Measurements from ENCODE around the gene NDEL1.

NDEL1 gene

DNA sequence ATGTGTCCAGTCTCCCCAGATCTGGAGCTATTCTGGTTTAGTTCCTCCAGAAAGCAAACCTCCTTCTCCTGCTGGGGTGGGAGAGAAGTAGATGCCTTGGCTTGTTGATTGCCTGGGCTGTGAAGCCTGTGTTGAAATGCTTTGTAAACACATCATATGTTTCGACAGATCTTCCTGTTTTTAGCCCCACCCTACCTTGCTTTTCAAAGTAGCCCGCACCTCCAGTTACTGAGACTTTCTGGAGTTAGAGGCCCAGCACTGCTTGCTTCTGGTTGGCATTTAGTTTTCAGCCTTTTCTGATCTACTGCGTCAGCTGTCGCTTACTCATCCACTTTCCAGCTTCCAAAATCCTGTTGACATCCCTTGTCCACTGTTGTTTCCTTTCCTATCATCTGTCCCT is 17.9 kb upstream of the NDEL1 start:
- DNase-seq = no peak

DNA sequence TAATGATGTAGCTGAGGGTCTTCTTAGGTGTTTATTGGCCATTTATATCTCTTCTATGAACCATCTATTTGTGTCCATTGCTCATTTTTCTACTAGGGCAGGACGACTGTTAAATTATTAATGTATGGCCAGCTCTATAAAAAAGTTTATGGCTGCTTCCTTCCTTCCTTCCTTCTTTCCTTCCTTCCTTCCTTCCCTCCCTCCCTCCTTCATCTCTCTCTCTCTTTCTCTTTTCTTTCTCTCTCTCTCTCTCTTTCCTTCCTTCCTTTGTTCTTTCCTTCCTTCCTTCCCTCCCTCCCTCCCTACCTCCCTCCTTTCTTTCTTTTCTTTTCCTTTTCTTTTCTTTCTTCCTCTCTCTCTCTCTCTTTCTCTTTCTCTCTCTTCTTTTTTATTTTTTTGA is 17.2 kb upstream of the NDEL1 start:
- DNase-seq = no peak

- no peak for DNase-seq
These were observed 16.4 kb upstream of the NDEL1 start for GRCh38 chr17:8419305-8419704.

GRCh38 chr17:8420041-8420934 is 15.4 kb upstream of the NDEL1 start:
- no peak for DNase-seq

DNA sequence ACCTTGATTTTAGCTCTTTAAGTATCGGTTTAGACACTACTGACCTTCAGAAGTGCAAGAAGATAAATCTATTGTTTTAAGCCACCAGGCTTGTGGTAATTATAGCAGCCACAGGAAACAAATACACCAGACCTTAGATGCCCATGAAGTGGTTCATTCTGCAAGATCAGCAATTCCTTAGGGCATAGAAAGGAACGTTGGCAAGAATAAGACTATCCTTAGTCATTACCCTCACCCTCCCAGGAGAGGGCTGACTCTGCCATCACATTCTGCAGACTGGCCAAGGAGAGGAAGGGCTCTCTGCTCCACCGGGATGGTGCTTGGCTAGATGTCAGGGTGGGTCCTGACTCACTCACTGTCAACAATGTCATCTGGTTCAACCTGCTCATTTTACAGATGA is 14.1 kb upstream of the NDEL1 start:
- no peak for DNase-seq

DNA sequence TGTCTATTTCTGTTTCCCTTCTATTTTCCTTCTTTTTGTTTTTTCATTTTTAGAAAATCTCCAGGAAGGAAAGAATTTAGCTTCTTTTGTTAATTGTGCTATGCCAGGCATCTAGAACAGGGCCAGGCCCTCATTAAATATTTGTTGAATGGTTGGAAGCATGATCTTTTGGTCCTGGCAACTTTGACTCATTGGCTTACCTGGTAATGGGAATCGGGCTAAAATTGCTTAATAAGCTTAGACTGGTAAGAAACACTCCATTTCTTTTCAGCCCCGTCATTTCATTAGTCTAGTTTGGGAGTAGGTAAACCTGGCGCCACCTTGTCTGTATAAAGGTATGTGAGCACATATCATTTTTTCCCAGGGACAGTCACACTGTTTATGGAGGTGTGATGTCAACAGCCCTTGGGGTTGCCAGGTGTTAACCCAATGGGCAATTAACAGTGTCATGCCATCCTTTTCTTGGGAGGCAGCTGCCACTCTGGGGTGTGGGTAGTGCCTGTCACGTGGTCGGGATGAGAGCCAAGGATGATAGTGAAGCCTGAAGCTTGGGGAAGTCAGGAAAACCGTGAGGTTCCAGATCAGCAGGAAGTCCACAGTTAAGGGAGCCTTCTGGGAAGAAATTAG is 9.5 kb upstream of the NDEL1 start:
- DNase-seq = no peak

GRCh38 chr17:8426802-8427201 is 8.9 kb upstream of the NDEL1 start:
- no peak for DNase-seq

DNA sequence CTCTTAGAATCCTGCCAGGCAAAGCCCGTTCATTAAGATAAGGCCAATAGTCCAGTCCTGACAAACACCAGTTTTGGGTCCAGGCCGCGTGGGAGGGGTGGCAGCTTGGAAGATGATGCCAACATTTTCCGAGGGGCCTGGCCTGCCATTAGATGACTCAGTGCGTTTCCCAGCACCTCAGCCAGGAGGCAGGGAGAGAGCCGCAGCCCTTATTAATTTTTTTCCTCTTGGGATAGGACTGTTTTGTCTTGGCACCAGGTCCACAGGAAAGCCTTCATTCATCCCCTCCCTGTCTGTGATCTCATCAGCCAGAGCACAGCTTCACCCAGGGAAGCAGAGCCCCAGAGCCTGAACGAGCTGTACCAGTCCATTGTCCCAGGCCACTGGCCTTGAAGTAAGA is 4.7 kb upstream of the NDEL1 start:
- DNase-seq = no peak

DNA sequence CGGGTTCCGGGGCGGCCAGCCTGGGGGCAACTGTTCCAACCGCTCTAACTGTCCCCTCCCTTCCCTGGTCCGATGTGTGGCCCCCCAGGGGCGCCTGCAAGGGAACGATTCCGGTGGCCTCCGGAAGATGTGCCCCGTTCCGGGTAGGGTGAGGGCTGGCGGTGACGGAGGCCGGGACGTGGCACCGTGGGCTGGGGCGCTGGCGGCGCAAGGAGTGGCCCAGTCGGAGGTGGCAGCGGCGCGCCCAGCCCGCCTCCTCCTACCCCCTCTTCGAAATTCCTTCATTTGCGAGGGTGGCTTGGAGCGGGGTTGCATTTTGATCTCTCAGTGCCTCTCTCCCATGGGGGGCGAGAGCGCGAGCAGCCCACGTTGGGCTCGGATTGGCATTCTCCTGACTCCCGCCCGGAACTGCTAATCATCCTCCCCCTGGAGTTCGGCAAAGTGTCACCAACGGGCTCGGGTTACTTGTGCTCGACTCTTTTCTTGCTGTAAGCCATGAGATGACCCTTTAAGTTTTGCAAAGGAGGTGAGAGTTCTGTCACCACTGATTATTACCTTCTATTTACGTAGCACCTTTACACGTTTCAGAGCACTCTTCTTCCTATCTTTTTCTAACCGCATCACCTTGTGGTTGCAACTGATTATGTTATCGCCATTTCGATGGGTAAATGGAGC is 622 bp downstream of the NDEL1 start:
- no peak for DNase-seq

- DNase-seq = no peak
These were observed 1.1 kb downstream of the NDEL1 start for GRCh38 chr17:8436844-8437171.

- DNase-seq = no peak
These were observed 2.8 kb downstream of the NDEL1 start for GRCh38 chr17:8438441-8438840.

DNA sequence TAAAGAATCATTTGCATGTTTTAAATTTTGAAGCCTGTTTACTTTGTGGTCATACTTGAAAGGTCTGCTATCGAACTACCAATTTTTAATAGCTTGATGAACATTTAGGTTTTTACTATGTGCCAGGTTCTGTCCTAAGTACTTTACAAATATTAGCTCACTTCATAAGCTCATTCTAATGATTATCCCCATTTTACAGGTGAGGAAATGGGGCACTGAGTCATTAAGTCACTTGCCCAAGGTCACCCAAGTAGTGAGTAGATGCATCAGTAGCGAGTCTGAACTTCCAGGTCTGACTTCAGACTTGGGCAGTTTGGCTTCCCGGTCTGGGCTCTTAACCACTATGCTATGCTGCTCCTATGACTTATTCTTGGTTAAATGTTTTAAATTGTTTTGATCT is 4.0 kb downstream of the NDEL1 start:
- no peak for DNase-seq

DNA sequence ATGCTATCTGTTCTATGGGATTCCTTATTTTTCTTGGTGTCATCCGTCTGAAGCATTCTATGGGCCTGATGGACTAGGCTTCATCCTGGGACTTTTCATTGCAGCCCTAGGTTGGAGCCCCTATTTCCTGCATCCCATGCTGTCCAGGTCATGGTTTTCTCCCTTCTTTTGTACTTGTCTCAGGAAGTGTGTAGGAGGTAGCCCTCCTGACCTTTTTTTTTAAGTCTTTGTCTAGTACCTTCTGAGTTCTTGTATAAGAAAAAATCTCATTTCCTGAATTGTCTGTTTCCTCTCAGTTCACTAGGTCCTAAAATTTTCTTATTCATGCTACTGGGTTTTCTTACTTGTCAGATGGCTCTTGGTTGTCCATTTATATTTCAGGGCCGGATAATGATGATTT is 6.0 kb downstream of the NDEL1 start:
- no peak for DNase-seq

DNA sequence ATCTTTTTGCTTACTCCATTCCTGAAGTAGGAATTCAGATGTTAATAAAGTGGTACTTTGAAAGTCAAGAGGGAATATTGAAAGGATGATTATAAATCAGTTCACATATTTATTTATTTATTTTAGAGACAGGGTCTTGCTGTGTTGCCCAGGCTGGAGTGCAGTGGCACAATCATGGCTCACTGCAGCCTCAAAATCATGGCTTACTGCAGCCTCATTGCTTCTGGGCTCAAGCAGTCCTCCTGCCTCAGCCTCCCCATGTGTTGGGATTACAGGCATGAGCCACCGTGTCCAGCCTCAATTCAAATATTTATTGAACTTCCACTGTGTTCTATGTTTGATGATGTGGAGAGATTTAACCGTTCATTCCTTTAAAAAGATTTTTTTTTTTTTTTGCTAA is 6.6 kb downstream of the NDEL1 start:
- no peak for DNase-seq

DNA sequence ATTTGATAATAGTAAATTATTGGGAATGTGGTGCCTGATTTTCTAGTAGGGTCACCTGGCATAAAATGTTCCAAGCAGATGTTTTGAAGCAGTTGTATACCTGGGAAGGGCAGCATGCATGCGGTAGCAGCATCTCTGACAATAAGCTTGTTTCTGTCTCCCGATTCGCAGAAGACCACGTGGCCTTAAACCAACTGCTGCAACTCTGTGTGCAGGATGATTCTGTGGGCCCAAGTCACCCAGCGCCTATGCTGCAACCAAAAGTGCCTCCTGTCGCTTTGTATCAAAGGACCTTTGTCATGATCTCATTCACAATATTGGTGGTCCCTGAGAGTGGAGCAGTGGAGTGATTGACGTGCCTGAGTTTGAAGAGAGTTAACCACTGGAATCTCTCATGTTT is 8.1 kb downstream of the NDEL1 start:
- DNase-seq = no peak

GRCh38 chr17:8444494-8444893 is 8.8 kb downstream of the NDEL1 start:
- DNase-seq = no peak

DNA sequence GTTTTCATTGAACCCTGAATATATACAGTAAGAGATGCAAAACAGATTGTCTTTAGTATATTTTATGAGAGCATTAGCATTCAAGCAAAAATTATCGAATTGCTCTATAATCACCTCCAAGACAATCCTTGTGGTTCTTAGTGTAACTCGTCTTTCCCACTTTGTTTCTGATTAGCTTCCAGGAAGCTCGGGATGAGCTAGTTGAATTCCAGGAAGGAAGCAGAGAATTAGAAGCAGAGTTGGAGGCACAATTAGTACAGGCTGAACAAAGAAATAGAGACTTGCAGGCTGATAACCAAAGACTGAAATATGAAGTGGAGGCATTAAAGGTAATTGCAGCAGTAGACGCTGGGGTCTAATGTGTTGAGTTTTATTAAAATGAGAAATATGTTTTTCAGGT is 9.9 kb downstream of the NDEL1 start:
- DNase-seq = no peak

DNA sequence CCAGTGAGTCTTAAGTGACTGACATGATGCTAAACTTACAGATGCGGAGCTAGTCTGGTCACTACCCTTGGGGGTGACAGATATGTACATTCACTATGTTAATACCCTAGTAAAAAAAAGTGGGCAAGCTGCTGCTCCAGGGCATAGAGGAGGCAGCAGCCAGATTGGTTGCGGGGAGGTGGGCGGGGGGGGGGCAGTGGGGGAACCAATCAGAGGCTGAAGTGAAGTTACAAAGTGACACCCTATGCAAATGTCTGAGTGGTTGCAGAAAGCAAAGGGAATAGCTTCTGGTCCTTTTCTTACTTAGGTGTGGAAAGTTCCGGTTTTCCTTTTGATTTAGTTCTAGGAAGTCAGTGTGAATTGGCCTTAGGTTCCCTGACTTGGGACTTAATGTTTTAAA is 12.1 kb downstream of the NDEL1 start:
- DNase-seq = no peak

DNA sequence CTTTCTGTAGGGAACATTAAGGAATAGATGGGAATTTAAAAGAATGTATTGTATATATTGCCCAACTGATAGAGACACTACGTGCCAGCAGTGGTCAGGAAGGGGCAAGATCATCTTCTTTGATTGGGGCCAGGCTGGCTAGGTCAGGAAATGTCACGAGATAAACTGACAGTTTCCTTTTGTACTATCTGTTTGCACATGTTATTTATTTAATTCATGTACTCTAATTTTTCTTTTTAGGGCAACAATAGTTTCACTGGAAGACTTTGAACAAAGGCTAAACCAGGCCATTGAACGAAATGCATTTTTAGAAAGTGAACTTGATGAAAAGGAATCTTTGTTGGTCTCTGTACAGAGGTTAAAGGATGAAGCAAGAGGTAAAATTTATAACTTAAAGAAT is 12.6 kb downstream of the NDEL1 start:
- DNase-seq = no peak

- DNase-seq = no peak
These were observed 16.4 kb downstream of the NDEL1 start for GRCh38 chr17:8451933-8452614.

- no peak for DNase-seq
These were observed 17.6 kb downstream of the NDEL1 start for GRCh38 chr17:8453326-8453725.

DNA sequence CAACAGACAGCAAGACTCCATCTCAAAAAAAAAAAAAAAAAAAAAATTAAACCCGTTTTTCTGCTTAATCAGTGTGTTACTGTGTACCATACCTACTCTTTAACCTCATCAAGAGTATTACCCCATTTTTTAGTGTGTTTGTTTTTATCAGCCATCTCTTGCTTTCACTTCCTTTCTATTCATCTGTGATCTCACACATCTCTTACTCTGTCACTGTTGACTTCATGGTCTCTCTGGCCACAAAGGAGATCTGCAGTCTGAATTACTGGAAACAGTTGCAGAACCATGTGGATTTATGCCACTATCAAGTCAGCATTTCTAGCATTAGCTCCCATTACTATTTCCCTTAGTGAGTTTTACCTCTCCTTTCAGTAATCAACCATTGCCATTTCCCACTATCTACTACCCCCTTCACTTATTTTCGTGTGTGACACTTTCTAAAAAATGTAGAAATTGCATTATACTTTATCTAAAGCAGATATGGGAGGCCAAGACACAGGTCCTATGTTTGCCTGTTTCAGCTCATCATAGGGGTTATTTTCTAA is 20.1 kb downstream of the NDEL1 start:
- no peak for DNase-seq

DNA sequence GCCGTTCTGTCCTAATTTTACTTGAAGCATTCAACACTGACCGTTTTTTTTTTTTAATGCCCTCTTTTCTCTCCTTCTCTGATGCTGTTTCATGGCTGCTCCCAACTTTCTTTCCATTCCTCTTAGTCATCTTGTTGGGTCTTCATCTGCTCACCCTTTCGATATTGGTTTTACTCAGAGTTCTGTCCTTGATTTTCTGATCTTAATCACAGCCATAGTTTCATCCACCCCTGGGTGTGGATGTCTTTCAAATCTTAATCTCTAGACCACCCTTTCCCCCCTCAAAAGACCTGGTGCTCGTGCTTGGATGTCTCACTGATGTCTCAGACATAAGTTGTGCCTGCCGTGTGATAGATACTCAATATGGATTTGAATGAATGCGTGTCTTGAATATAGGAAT is 22.4 kb downstream of the NDEL1 start:
- no peak for DNase-seq
